Esophagus squamous epithelium (tissue), 4 donors: ENCODE results near the gene ISCA1.

ENCODE experiments used
- POLR2A ChIP-seq, 4 donors: fragments of 450-650 bp; IDR thresholded peaks; one replicate each; pipeline ENCODE4 v1.6.1; 2017; ENCODE audit warnings: antibody characterized with exemption in 4 of 4, mild to moderate bottlenecking in 4 of 4, moderate library complexity in 3 of 4
- TF ChIP-seq, protein P1 (sequence below), 6 experiments: fragments of 450-650 bp in 4 of 6; fragments of 200-600 bp in 2 of 6; sonication (generic) in 2 of 6; IDR thresholded peaks; one replicate each; pipeline ENCODE4 v1.5.1; 2016 to 2019; ENCODE audit warnings: antibody characterized with exemption in 6 of 6, mild to moderate bottlenecking in 4 of 6, moderate library complexity in 4 of 6

DNA sequence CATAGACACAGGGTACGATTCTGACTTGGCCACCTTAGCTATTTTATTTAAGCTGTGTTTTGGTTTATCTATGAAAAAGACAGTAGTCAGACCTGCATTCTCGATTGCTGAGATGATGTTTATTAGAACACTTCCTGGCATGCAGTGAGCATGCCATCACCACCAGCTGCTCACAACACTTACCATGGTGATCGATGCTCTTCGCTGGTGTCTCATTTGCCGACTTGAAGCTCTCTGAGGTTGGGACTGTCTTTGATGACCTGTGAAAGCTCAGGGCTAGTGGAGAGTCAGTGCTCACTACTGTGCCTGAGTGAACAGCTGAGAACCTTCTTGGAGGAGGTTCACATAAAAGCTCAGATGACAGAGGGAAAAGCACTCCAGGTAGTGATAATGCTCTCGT lies 18.5 kb downstream of the ISCA1 start:
- TF ChIP-seq, protein P1, sequence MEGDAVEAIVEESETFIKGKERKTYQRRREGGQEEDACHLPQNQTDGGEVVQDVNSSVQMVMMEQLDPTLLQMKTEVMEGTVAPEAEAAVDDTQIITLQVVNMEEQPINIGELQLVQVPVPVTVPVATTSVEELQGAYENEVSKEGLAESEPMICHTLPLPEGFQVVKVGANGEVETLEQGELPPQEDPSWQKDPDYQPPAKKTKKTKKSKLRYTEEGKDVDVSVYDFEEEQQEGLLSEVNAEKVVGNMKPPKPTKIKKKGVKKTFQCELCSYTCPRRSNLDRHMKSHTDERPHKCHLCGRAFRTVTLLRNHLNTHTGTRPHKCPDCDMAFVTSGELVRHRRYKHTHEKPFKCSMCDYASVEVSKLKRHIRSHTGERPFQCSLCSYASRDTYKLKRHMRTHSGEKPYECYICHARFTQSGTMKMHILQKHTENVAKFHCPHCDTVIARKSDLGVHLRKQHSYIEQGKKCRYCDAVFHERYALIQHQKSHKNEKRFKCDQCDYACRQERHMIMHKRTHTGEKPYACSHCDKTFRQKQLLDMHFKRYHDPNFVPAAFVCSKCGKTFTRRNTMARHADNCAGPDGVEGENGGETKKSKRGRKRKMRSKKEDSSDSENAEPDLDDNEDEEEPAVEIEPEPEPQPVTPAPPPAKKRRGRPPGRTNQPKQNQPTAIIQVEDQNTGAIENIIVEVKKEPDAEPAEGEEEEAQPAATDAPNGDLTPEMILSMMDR (IDR thresholded peaks at IDR 0.05): no peak
- TF ChIP-seq POLR2A (IDR thresholded peaks at IDR 0.05): no peak
